Stomach (tissue), 9 donors: ENCODE measurements around the gene SSTR3. TPM values are rescaled to one million over a fixed set of nuclear protein-coding genes. Genes with fewer than 3 reads are reported as not detected.

Experiments used
- DNase-seq, 2 donors: peaks; one replicate each; pipeline versions ENCODE4 v3.0.0 to v3.0.0-alpha.2; 2013 to 2019
- H3K27ac ChIP-seq, 5 donors: fragments of 200-600 bp in 4 of 5; sonication (generic) in 4 of 5; one replicate each; pipeline ENCODE4 v1.5.1; 2013 to 2019; ENCODE audit warnings: mild to moderate bottlenecking in 1 of 5, moderate library complexity in 1 of 5
- H3K27me3 ChIP-seq, 3 donors: fragments of 200-600 bp; sonication (generic); one replicate each; pipeline ENCODE4 v1.5.1; 2017 to 2019; ENCODE audit warnings: mixed run types in 1 of 3
- H3K36me3 ChIP-seq, 4 donors: fragments of 200-600 bp; sonication (generic); 1 replicate in 3 of 4; 2 replicates in 1 of 4; pipeline ENCODE4 v1.5.1; 2016 to 2019
- H3K4me1 ChIP-seq, 4 donors: fragments of 200-600 bp; sonication (generic); one replicate each; pipeline ENCODE4 v1.5.1; 2016 to 2019
- H3K4me3 ChIP-seq, 4 donors: fragments of 200-600 bp; sonication (generic) in 3 of 4; one replicate each; pipeline ENCODE4 v1.5.1; 2016 to 2019; ENCODE audit warnings: mild to moderate bottlenecking in 1 of 4
- H3K9me3 ChIP-seq, 4 donors: fragments of 200-600 bp; sonication (generic); one replicate each; pipeline ENCODE4 v1.5.1; 2016 to 2019
- EP300 ChIP-seq: sonication (generic); formaldehyde crosslinking; IDR thresholded peaks from one replicate; pipeline ENCODE4 v1.6.1; 2017; ENCODE audit warnings: antibody characterized with exemption
- POLR2A ChIP-seq, 4 donors: fragments of 450-650 bp; IDR thresholded peaks; one replicate each; pipeline ENCODE4 v1.6.1; 2016; ENCODE audit warnings: antibody characterized with exemption in 4 of 4, control low read depth in 2 of 4, mild to moderate bottlenecking in 1 of 4, moderate library complexity in 1 of 4
- POLR2AphosphoS5 ChIP-seq, 3 donors: sonication (generic); formaldehyde crosslinking; IDR thresholded peaks; one replicate each; pipeline ENCODE4 v1.6.1; 2016; ENCODE audit warnings: antibody characterized with exemption in 3 of 3
- WGBS, 5 donors: extraction: QIAGEN DNeasy Blood & Tissue Kit in 3 of 5; methylation state at CpG; one replicate each; pipeline versions ENCODE4 v1.1.5 to v1.1.7; 2013 to 2018; 5-methylcytosine and 5-hydroxymethylcytosine counted together
- intact Hi-C: fragments of 100-400 bp; cut with DNase I; formaldehyde crosslinking; loops from one replicate; pipeline ENCODE4 v1.15.1; 2023; ENCODE audit warnings: low total_unique reads
- polyA plus RNA-seq, 3 donors: library from polyadenylated mRNA; stranded (reverse); fragments of 200-250 nt; gene quantifications; one replicate each; pipeline ENCODE4 v1.2.3, GENCODE V29; 2013
- total RNA-seq, 5 donors: library from RNA; depleted of rRNA; stranded (reverse); fragments of >200 nt; gene quantifications; one replicate each; pipeline versions ENCODE4 v1.1.0 to v1.2.3, GENCODE V29; 2014 to 2016
- TF ChIP-seq, protein P1 (sequence below), 7 experiments: fragments of 450-650 bp in 4 of 7; fragments of 200-600 bp in 3 of 7; sonication (generic) in 3 of 7; IDR thresholded peaks; one replicate each; pipeline ENCODE4 v1.5.1; 2016 to 2019; ENCODE audit warnings: antibody characterized with exemption in 7 of 7, control low read depth in 2 of 7, mild to moderate bottlenecking in 1 of 7
- donor health status: healthy with polysubstance abuse.
- donor health status: Bipolar disorder and iron deficiency.
- donor health status: healthy.

Gene SSTR3
- total and polyA plus RNA-seq, 8 donors = 0.05 to 0.37 (median 0.12) TPM; not detected in 5

DNA sequence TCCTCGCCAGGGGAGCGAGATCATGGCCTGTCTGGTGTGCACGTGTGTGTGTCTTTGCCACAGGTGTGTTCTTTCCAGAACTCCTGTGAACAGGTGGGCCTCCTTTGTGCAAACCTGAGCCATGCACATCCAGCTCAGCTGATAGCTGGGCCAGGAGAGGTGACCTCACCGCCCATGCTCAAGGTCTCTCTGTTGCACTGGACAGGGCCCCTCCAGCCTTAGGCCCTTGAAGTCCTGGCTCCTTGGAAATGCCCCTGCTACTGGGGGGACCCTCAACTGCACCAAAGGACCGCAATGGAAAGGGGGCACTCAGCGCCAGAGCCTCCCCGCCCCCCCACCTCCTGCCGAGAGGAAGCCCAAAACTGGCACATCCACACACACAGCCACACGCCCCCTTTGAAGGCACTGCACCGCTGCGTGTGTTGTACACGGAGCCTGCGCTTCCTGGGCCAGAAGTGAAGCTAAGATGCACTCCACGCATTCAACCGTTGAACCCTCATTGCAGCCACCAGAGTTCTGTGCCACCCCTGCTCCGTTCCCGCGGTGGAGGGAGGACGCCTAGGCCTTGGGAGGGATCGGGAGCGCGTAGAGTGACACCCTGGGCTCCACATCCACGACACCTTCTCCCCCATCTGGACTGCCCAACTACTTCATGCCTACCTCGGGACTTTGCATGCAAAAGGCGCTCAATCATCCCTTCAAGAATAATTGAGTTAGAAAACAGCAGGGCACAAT, 46.2 kb downstream of the SSTR3 start:
- DNase-seq = peak in 1 of 2 donors; percentile 49
- H3K4me3 ChIP-seq = peak overlapping the region in 1 of 4 donors; percentile 17
- intact Hi-C loops = no loop called here
- H3K4me1 ChIP-seq = peaks cover 18 to 35% (median 27%) of the 10 kb centered on the region in 4 donors
- no peaks in the 10 kb centered on the region for H3K27me3 ChIP-seq
- TF ChIP-seq, protein P1, sequence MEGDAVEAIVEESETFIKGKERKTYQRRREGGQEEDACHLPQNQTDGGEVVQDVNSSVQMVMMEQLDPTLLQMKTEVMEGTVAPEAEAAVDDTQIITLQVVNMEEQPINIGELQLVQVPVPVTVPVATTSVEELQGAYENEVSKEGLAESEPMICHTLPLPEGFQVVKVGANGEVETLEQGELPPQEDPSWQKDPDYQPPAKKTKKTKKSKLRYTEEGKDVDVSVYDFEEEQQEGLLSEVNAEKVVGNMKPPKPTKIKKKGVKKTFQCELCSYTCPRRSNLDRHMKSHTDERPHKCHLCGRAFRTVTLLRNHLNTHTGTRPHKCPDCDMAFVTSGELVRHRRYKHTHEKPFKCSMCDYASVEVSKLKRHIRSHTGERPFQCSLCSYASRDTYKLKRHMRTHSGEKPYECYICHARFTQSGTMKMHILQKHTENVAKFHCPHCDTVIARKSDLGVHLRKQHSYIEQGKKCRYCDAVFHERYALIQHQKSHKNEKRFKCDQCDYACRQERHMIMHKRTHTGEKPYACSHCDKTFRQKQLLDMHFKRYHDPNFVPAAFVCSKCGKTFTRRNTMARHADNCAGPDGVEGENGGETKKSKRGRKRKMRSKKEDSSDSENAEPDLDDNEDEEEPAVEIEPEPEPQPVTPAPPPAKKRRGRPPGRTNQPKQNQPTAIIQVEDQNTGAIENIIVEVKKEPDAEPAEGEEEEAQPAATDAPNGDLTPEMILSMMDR (IDR thresholded peaks at IDR 0.05) = peak in 1 of 7 experiments; percentile 83
- TF ChIP-seq POLR2A (IDR thresholded peaks at IDR 0.05) = no peak
- no peaks in the 10 kb centered on the region for H3K36me3 ChIP-seq
- peaks cover 0 to 5% (median 2%) of the 10 kb centered on the region in 4 donors for H3K9me3 ChIP-seq
- H3K27ac ChIP-seq = peak overlapping the region in 3 of 5 donors; percentile 47 to 65 (median 63)
- WGBS, 5 donors = 50 to 63% (median 55%) methylated on average over 20 to 25 of the region's 25 CpGs

- Histone ChIP-seq H3K4me3 (no peak overlapping the region), H3K9me3 (peaks cover 0 to 5% (median 2%) of the 10 kb centered on the region in 4 donors), H3K36me3 (no peaks in the 10 kb centered on the region), H3K27ac (peak overlapping the region in 1 of 5 donors; percentile 56), H3K4me1 (peaks cover 18 to 31% (median 27%) of the 10 kb centered on the region in 4 donors), H3K27me3 (no peaks in the 10 kb centered on the region)
- WGBS, 5 donors = 77 to 86% (median 83%) methylated on average over 9 of the region's 9 CpGs
- DNase-seq = no peak
- intact Hi-C loops = no loop called here
- TF ChIP-seq POLR2AphosphoS5 (IDR thresholded peaks at IDR 0.05) (no peak), EP300 (no peak), POLR2A (IDR thresholded peaks at IDR 0.05) (no peak)
- TF ChIP-seq, protein P1 (IDR thresholded peaks at IDR 0.05) = no peak
Measured at GRCh38 chr22:37165066-37165465, 47.2 kb downstream of the SSTR3 start.

- intact Hi-C loops = loop anchor here (5.0 kb wide), 1 partner anchor 38 kb away; no protein-coding TSS in a partner anchor
- Histone ChIP-seq H3K4me3 (no peak overlapping the region), H3K27ac (peak overlapping the region in 1 of 5 donors; percentile 56)
Measured at GRCh38 chr22:37164505-37164887, 47.8 kb downstream of the SSTR3 start.

More at GRCh38 chr22:37164505-37164887, 47.8 kb downstream of the SSTR3 start:
- WGBS, 5 donors = 56 to 84% (median 67%) methylated on average over 4 to 5 of the region's 5 CpGs
- H3K27me3 ChIP-seq = peaks cover 0 to 4% (median 0%) of the 10 kb centered on the region in 3 donors
- TF ChIP-seq POLR2AphosphoS5 (IDR thresholded peaks at IDR 0.05) = no peak
- TF ChIP-seq, protein P1 (IDR thresholded peaks at IDR 0.05) = no peak
- H3K4me1 ChIP-seq = peaks cover 18 to 31% (median 27%) of the 10 kb centered on the region in 4 donors
- H3K9me3 ChIP-seq = peaks cover 0 to 5% (median 2%) of the 10 kb centered on the region in 4 donors
- no peak for DNase-seq
- no peaks in the 10 kb centered on the region for H3K36me3 ChIP-seq
